SK-N-SH treated with all-trans-retinoic acid at 6 μM for 48 hours (cell line): ENCODE data around the gene MRPL28.

Experiments
- ATAC-seq: fragments of 200-7000 bp; cut with Tn5 transposase; 3 replicates; pipeline ENCODE4 v1.9.1; 2020; ENCODE audit warnings: mild to moderate bottlenecking, moderate library complexity
- BACH2 ChIP-seq: fragments of 250-450 bp; sonication (Bioruptor Pico); IDR thresholded peaks from 2 replicates; pipeline ENCODE4 v1.9.0; 2021; ENCODE audit warnings: mild to moderate bottlenecking, borderline replicate concordance
- CSDC2 ChIP-seq: fragments of 250-450 bp; sonication (Bioruptor Pico); IDR thresholded peaks from 2 replicates; pipeline ENCODE4 v1.5.0; 2020; ENCODE audit warnings: mild to moderate bottlenecking, moderate library complexity
- CSRNP3 ChIP-seq: fragments of 250-450 bp; sonication (Bioruptor Pico); IDR thresholded peaks from 2 replicates; pipeline ENCODE4 v1.5.1; 2021; ENCODE audit warnings: mild to moderate bottlenecking, moderate library complexity
- ESRRG ChIP-seq: fragments of 250-450 bp; sonication (Bioruptor Pico); IDR thresholded peaks from 2 replicates; pipeline ENCODE4 v1.6.1; 2021; ENCODE audit warnings: mild to moderate bottlenecking
- GLIS3 ChIP-seq: fragments of 250-450 bp; sonication (Bioruptor Pico); IDR thresholded peaks from 2 replicates; pipeline ENCODE4 v1.5.0; 2020; ENCODE audit warnings: mild to moderate bottlenecking, moderate library complexity
- ISL1 ChIP-seq: fragments of 250-450 bp; sonication (Bioruptor Pico); IDR thresholded peaks from 2 replicates; pipeline ENCODE4 v2.1.2; 2022; ENCODE audit warnings: mild to moderate bottlenecking, moderate library complexity
- OSR1 ChIP-seq: fragments of 250-450 bp; sonication (Bioruptor Pico); IDR thresholded peaks from 2 replicates; pipeline ENCODE4 v1.8.0; 2022; ENCODE audit warnings: moderate library complexity, mild to moderate bottlenecking, inconsistent platforms
- PPARA ChIP-seq: fragments of 250-450 bp; sonication (Bioruptor Pico); IDR thresholded peaks from 2 replicates; pipeline ENCODE4 v1.5.0; 2020; ENCODE audit warnings: mild to moderate bottlenecking, borderline replicate concordance
- RARB ChIP-seq: fragments of 250-450 bp; sonication (Bioruptor Pico); IDR thresholded peaks from 2 replicates; pipeline ENCODE4 v1.8.0; 2021; ENCODE audit warnings: mild to moderate bottlenecking, moderate library complexity
- SNAI2 ChIP-seq: fragments of 250-450 bp; sonication (Bioruptor Pico); IDR thresholded peaks from 2 replicates; pipeline ENCODE4 v1.5.0; 2020; ENCODE audit warnings: mild to moderate bottlenecking, moderate library complexity
- TCF4 ChIP-seq: fragments of 250-450 bp; sonication (Bioruptor Pico); IDR thresholded peaks from 2 replicates; pipeline ENCODE4 v1.8.0; 2021; ENCODE audit warnings: mild to moderate bottlenecking, moderate library complexity, borderline replicate concordance
- ZFP30 ChIP-seq: fragments of 450-650 bp; formaldehyde crosslinking; IDR thresholded peaks from 2 replicates; pipeline ENCODE4 v1.5.0; 2022; ENCODE audit warnings: mild to moderate bottlenecking, moderate library complexity
- ZNF565 ChIP-seq: fragments of 450-650 bp; formaldehyde crosslinking; conservative IDR thresholded peaks from 2 replicates; pipeline ENCODE4 v1.5.0; 2020; ENCODE audit warnings: low read depth, mild to moderate bottlenecking, moderate library complexity
- ZNF70 ChIP-seq: fragments of 450-650 bp; formaldehyde crosslinking; IDR thresholded peaks from 2 replicates; pipeline ENCODE4 v1.5.0; 2020; ENCODE audit warnings: mild to moderate bottlenecking, moderate library complexity
- ZNF8 ChIP-seq: fragments of 450-650 bp; formaldehyde crosslinking; IDR thresholded peaks from 2 replicates; pipeline ENCODE4 v1.5.0; 2020; ENCODE audit warnings: mild to moderate bottlenecking, moderate library complexity
- TF ChIP-seq, protein P1 (sequence below): fragments of 250-450 bp; sonication (Bioruptor Pico); IDR thresholded peaks from 2 replicates; pipeline ENCODE4 v1.5.0; 2020; ENCODE audit warnings: mild to moderate bottlenecking, moderate library complexity
- TF ChIP-seq, protein P2 (sequence below): fragments of 250-450 bp; sonication (Bioruptor Pico); IDR thresholded peaks from 2 replicates; pipeline ENCODE4 v1.8.0; 2021; ENCODE audit warnings: low read depth, mild to moderate bottlenecking, moderate library complexity, borderline replicate concordance
- TF ChIP-seq, protein P3 (sequence below): fragments of 250-450 bp; sonication (Bioruptor Pico); IDR thresholded peaks from 2 replicates; pipeline ENCODE4 v1.8.0; 2020; ENCODE audit warnings: mild to moderate bottlenecking, moderate library complexity, borderline replicate concordance
- TF ChIP-seq, protein P4 (sequence below): fragments of 250-450 bp; sonication (Bioruptor Pico); IDR thresholded peaks from 2 replicates; pipeline ENCODE4 v1.5.1; 2020; ENCODE audit warnings: low read depth, mild to moderate bottlenecking, moderate library complexity

The MRPL28 gene

GRCh38 chr16:369275-369865 lies 968 bp downstream of the MRPL28 start:
- TF ChIP-seq CSRNP3 (CRISPR knock-in tag) (no peak), BACH2 (CRISPR knock-in tag) (no peak), SNAI2 (CRISPR knock-in tag) (no peak), OSR1 (CRISPR knock-in tag) (no peak), ISL1 (no peak), ESRRG (no peak), ZNF565 (no peak), RARB (no peak), ZFP30 (CRISPR knock-in tag) (no peak), GLIS3 (no peak), PPARA (CRISPR knock-in tag) (no peak)
- TF ChIP-seq, protein P1, sequence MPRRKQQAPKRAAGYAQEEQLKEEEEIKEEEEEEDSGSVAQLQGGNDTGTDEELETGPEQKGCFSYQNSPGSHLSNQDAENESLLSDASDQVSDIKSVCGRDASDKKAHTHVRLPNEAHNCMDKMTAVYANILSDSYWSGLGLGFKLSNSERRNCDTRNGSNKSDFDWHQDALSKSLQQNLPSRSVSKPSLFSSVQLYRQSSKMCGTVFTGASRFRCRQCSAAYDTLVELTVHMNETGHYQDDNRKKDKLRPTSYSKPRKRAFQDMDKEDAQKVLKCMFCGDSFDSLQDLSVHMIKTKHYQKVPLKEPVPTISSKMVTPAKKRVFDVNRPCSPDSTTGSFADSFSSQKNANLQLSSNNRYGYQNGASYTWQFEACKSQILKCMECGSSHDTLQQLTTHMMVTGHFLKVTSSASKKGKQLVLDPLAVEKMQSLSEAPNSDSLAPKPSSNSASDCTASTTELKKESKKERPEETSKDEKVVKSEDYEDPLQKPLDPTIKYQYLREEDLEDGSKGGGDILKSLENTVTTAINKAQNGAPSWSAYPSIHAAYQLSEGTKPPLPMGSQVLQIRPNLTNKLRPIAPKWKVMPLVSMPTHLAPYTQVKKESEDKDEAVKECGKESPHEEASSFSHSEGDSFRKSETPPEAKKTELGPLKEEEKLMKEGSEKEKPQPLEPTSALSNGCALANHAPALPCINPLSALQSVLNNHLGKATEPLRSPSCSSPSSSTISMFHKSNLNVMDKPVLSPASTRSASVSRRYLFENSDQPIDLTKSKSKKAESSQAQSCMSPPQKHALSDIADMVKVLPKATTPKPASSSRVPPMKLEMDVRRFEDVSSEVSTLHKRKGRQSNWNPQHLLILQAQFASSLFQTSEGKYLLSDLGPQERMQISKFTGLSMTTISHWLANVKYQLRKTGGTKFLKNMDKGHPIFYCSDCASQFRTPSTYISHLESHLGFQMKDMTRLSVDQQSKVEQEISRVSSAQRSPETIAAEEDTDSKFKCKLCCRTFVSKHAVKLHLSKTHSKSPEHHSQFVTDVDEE (CRISPR knock-in tag) = no peak
- TF ChIP-seq, protein P2, sequence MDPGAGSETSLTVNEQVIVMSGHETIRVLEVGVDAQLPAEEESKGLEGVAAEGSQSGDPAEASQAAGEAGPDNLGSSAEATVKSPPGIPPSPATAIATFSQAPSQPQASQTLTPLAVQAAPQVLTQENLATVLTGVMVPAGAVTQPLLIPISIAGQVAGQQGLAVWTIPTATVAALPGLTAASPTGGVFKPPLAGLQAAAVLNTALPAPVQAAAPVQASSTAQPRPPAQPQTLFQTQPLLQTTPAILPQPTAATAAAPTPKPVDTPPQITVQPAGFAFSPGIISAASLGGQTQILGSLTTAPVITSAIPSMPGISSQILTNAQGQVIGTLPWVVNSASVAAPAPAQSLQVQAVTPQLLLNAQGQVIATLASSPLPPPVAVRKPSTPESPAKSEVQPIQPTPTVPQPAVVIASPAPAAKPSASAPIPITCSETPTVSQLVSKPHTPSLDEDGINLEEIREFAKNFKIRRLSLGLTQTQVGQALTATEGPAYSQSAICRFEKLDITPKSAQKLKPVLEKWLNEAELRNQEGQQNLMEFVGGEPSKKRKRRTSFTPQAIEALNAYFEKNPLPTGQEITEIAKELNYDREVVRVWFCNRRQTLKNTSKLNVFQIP (CRISPR knock-in tag) = no peak
- TF ChIP-seq, protein P3, sequence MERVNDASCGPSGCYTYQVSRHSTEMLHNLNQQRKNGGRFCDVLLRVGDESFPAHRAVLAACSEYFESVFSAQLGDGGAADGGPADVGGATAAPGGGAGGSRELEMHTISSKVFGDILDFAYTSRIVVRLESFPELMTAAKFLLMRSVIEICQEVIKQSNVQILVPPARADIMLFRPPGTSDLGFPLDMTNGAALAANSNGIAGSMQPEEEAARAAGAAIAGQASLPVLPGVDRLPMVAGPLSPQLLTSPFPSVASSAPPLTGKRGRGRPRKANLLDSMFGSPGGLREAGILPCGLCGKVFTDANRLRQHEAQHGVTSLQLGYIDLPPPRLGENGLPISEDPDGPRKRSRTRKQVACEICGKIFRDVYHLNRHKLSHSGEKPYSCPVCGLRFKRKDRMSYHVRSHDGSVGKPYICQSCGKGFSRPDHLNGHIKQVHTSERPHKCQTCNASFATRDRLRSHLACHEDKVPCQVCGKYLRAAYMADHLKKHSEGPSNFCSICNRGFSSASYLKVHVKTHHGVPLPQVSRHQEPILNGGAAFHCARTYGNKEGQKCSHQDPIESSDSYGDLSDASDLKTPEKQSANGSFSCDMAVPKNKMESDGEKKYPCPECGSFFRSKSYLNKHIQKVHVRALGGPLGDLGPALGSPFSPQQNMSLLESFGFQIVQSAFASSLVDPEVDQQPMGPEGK (CRISPR knock-in tag) = no peak
- no peak for ATAC-seq

GRCh38 chr16:368388-369158 lies 1.8 kb downstream of the MRPL28 start:
- TF ChIP-seq RARB (no peak), ZNF8 (CRISPR knock-in tag) (no peak), SNAI2 (CRISPR knock-in tag) (no peak), TCF4 (CRISPR knock-in tag) (no peak), OSR1 (CRISPR knock-in tag) (no peak), CSDC2 (CRISPR knock-in tag) (no peak), PPARA (CRISPR knock-in tag) (no peak), GLIS3 (no peak), ESRRG (no peak), ZNF70 (no peak), CSRNP3 (CRISPR knock-in tag) (no peak)
- TF ChIP-seq, protein P2 (CRISPR knock-in tag) = no peak
- TF ChIP-seq, protein P3 (CRISPR knock-in tag) = no peak
- TF ChIP-seq, protein P1 (CRISPR knock-in tag) = no peak
- TF ChIP-seq, protein P4, sequence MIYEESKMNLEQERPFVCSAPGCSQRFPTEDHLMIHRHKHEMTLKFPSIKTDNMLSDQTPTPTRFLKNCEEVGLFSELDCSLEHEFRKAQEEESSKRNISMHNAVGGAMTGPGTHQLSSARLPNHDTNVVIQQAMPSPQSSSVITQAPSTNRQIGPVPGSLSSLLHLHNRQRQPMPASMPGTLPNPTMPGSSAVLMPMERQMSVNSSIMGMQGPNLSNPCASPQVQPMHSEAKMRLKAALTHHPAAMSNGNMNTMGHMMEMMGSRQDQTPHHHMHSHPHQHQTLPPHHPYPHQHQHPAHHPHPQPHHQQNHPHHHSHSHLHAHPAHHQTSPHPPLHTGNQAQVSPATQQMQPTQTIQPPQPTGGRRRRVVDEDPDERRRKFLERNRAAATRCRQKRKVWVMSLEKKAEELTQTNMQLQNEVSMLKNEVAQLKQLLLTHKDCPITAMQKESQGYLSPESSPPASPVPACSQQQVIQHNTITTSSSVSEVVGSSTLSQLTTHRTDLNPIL (CRISPR knock-in tag) = no peak
- ATAC-seq = no peak
